ENCODE results near the gene NLGN1.

The NLGN1 gene

DNA sequence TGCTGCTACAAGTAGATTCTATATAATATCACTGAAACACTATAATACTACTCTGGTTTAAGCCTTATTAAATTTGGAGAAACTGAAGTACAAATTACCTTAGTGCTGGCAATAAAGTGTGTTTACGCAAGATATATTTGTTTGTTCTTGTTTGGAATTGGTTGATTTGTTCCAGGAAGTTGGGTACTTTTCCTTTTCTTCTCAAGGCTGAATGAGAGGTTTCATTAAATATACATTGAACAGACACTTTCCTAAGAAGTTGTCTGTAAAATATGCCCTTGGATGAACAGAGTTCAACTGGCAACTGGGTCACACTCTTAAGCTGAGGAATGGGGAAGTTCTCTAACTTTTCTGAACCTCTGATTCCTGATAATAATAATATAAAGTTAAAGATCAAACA, 919.5 kb downstream of the NLGN1 start:
- DNase-seq (ENCODE audit: low spot score) = no peak
- H3K27me3 ChIP-seq (ENCODE audit: insufficient read depth, poor library complexity, severe bottlenecking) = no peaks in the 10 kb centered on the region
- no peaks in the 10 kb centered on the region for H3K9me3 ChIP-seq (ENCODE audit: severe bottlenecking)
- no peak overlapping the region for H3K4me3 ChIP-seq (ENCODE audit: severe bottlenecking)
- ATAC-seq (ENCODE audit: low read depth) = no peak
- no peaks in the 10 kb centered on the region for H3K4me1 ChIP-seq (ENCODE audit: insufficient read depth, poor library complexity, severe bottlenecking)
- TF ChIP-seq, protein P1, sequence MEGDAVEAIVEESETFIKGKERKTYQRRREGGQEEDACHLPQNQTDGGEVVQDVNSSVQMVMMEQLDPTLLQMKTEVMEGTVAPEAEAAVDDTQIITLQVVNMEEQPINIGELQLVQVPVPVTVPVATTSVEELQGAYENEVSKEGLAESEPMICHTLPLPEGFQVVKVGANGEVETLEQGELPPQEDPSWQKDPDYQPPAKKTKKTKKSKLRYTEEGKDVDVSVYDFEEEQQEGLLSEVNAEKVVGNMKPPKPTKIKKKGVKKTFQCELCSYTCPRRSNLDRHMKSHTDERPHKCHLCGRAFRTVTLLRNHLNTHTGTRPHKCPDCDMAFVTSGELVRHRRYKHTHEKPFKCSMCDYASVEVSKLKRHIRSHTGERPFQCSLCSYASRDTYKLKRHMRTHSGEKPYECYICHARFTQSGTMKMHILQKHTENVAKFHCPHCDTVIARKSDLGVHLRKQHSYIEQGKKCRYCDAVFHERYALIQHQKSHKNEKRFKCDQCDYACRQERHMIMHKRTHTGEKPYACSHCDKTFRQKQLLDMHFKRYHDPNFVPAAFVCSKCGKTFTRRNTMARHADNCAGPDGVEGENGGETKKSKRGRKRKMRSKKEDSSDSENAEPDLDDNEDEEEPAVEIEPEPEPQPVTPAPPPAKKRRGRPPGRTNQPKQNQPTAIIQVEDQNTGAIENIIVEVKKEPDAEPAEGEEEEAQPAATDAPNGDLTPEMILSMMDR (IDR thresholded peaks at IDR 0.05; ENCODE audit: poor library complexity, severe bottlenecking) = no peak
- H3K36me3 ChIP-seq (ENCODE audit: low read depth) = no peaks in the 10 kb centered on the region
- no peak overlapping the region for H3K27ac ChIP-seq (ENCODE audit: poor library complexity, severe bottlenecking)

DNA sequence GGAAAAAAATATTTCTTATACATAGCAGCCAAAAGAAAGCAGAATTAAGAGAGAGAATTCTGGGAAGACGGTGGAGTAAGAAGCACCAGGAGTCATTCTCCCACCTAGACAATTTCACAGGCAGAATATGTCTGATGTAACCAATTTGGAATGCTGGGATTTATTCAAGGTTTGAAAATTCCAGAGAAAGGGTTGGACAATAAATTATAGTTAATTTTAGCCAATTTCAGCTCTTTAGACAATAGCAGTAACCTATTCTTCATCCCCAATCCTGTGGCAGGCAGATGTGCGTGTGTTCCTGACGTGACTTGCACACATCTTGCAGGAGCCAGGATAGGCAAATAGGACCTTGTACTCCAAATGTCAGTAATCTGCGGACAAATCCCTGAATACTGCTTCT, 920.6 kb downstream of the NLGN1 start:
- DNase-seq (ENCODE audit: low spot score) (no peak), ATAC-seq (ENCODE audit: low read depth) (no peak)
- TF ChIP-seq, protein P1 (IDR thresholded peaks at IDR 0.05; ENCODE audit: poor library complexity, severe bottlenecking) = no peak
- Histone ChIP-seq H3K4me3 (ENCODE audit: severe bottlenecking) (no peak overlapping the region), H3K4me1 (ENCODE audit: insufficient read depth, poor library complexity, severe bottlenecking) (no peaks in the 10 kb centered on the region), H3K9me3 (ENCODE audit: severe bottlenecking) (no peaks in the 10 kb centered on the region), H3K36me3 (ENCODE audit: low read depth) (no peaks in the 10 kb centered on the region), H3K27me3 (ENCODE audit: insufficient read depth, poor library complexity, severe bottlenecking) (no peaks in the 10 kb centered on the region), H3K27ac (ENCODE audit: poor library complexity, severe bottlenecking) (no peak overlapping the region)

DNA sequence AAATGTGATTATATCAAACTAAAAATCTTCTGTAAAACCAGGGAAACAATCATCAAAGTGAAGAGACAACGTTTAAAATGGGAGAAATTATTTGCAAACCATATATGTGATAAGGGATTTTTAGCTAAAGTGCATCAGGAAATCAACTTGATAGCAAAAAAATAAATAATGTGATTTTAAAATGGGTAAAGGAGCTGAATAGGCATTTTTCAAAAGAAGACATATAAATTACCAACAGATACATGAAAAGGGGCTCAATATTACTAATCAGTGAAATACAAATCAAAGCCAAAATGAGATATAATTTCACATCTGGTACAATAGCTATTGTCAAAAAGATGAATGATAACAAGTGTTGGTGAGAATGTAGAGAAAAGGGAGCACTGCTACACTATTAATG, 924.0 kb downstream of the NLGN1 start:
- TF ChIP-seq, protein P1 (IDR thresholded peaks at IDR 0.05; ENCODE audit: poor library complexity, severe bottlenecking) = no peak
- no peaks in the 10 kb centered on the region for H3K9me3 ChIP-seq (ENCODE audit: severe bottlenecking)
- ATAC-seq (ENCODE audit: low read depth) (no peak), DNase-seq (ENCODE audit: low spot score) (no peak)
- no peaks in the 10 kb centered on the region for H3K27me3 ChIP-seq (ENCODE audit: insufficient read depth, poor library complexity, severe bottlenecking)
- no peaks in the 10 kb centered on the region for H3K36me3 ChIP-seq (ENCODE audit: low read depth)
- no peak overlapping the region for H3K27ac ChIP-seq (ENCODE audit: poor library complexity, severe bottlenecking)
- H3K4me3 ChIP-seq (ENCODE audit: severe bottlenecking) = no peak overlapping the region
- no peaks in the 10 kb centered on the region for H3K4me1 ChIP-seq (ENCODE audit: insufficient read depth, poor library complexity, severe bottlenecking)

DNA sequence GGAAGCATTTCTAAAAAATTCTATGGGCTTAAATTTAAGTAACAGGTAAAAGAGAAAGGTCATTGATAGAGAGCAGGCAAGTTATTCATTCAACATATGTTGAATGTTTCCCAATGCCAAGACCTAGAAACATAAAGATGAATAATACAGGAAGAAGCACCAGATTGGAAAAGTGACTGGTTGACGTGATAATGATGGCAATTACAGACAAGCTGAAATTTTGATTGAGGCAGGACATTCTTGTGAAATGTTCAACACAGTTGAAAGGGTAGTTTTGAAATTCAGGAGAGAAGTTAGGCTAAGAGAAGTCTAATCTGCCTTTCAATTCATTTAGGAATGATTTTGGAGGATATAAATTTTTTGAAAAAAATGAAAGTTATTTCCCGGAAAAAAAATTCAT, 925.2 kb downstream of the NLGN1 start:
- Histone ChIP-seq H3K27me3 (ENCODE audit: insufficient read depth, poor library complexity, severe bottlenecking) (no peaks in the 10 kb centered on the region), H3K27ac (ENCODE audit: poor library complexity, severe bottlenecking) (no peak overlapping the region), H3K9me3 (ENCODE audit: severe bottlenecking) (no peaks in the 10 kb centered on the region), H3K4me1 (ENCODE audit: insufficient read depth, poor library complexity, severe bottlenecking) (no peaks in the 10 kb centered on the region), H3K36me3 (ENCODE audit: low read depth) (no peaks in the 10 kb centered on the region), H3K4me3 (ENCODE audit: severe bottlenecking) (no peak overlapping the region)
- ATAC-seq (ENCODE audit: low read depth) = no peak
- DNase-seq (ENCODE audit: low spot score) = no peak
- TF ChIP-seq, protein P1 (IDR thresholded peaks at IDR 0.05; ENCODE audit: poor library complexity, severe bottlenecking) = no peak

GRCh38 chr3:174325171-174325570, 927.6 kb downstream of the NLGN1 start:
- H3K27ac ChIP-seq (ENCODE audit: poor library complexity, severe bottlenecking) = no peak overlapping the region
- no peak for DNase-seq (ENCODE audit: low spot score)
- TF ChIP-seq, protein P1 (IDR thresholded peaks at IDR 0.05; ENCODE audit: poor library complexity, severe bottlenecking) = no peak
- no peak overlapping the region for H3K4me3 ChIP-seq (ENCODE audit: severe bottlenecking)
- no peaks in the 10 kb centered on the region for H3K36me3 ChIP-seq (ENCODE audit: low read depth)
- no peaks in the 10 kb centered on the region for H3K9me3 ChIP-seq (ENCODE audit: severe bottlenecking)
- ATAC-seq (ENCODE audit: low read depth) = no peak
- no peaks in the 10 kb centered on the region for H3K27me3 ChIP-seq (ENCODE audit: insufficient read depth, poor library complexity, severe bottlenecking)
- H3K4me1 ChIP-seq (ENCODE audit: insufficient read depth, poor library complexity, severe bottlenecking) = no peaks in the 10 kb centered on the region

All from RWPE2 (cell line).